ENCODE measurements around the gene KCTD10.

GRCh38 chr12:109475993-109476806 lies 900 bp downstream of the KCTD10 start:
- no peak for TF ChIP-seq CTCF (optimal IDR thresholded peaks at IDR 0.05 in 1 of 3, IDR thresholded peaks at IDR 0.05 in 1 of 3, conservative IDR thresholded peaks at IDR 0.05 in 1 of 3; ENCODE audit: extremely low read depth in 1 of 3, insufficient read depth in 2 of 3, low read length in 3 of 3)
- TF ChIP-seq EZH2 (IDR thresholded peaks at IDR 0.05; ENCODE audit: low read length) = no peak
